GM13977 (cell line): ENCODE results near the gene ANKRD31.

Experiments
- DNase-seq: peaks from one replicate; pipeline ENCODE4 v3.0.0; 2012; ENCODE audit warnings: low spot score
- CTCF ChIP-seq: IDR thresholded peaks from 2 replicates; pipeline ENCODE4 v1.5.1; 2012; ENCODE audit warnings: mild to moderate bottlenecking, control low read depth; ENCODE audit not compliant: insufficient read depth; ENCODE audit errors: extremely low read depth, missing control alignments
- in situ Hi-C: fragments of 300-500 bp; cut with MboI; formaldehyde crosslinking; loops from one replicate; pipeline ENCODE4 v1.12.0; 2022; ENCODE audit warnings: low sequenced_read_pairs, low pct_unique_long_range_greater_than_20kb, mixed read lengths, inconsistent platforms; ENCODE audit not compliant: unreplicated experiment

Gene ANKRD31

GRCh38 chr5:75202935-75203334, 33.7 kb downstream of the ANKRD31 start:
- no peak for TF ChIP-seq CTCF
- in situ Hi-C loops: no loop called here
- DNase-seq: no peak

DNA sequence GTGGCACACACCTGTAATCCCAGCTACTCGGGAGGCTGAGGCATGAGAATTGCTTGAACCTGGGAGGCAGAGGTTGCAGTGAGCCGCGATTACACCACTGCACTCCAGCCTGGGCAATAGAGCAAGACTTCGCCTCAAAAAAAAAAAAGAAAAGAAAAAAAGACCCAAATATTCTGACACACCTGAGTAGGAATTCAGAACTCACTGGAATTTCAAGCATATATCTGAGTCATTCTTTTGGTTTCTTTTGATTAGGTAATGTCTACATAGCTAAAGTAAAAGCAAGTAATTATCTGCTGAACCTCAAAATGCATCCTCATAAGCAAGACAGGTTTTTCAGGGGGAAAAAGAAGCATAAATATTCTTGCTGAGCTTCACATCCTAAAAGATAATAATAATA, 35.9 kb downstream of the ANKRD31 start:
- in situ Hi-C loops: no loop called here

DNA sequence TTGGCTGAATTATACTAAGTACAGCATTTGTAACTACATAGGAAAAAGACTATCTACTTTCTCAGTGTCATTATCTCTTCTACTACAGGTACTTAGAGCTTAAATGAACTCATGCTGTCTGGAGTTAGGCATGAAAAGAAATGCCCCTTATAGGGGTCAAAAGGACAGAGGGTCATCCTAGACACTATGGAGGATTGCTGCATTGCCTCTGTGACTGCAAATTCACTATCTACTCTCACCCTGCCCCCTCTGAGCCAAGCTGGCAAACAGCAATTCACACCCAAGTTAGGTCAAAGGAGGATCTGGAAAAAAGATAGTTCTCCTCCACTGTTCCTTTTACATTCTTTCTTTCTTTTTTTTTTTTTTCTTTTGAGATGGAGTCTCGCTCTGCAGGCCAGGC, 36.7 kb downstream of the ANKRD31 start:
- in situ Hi-C loops: no loop called here
- no peak for TF ChIP-seq CTCF
- DNase-seq: no peak

More for the DNA sequence above, 35.9 kb downstream of the ANKRD31 start:
- no peak for TF ChIP-seq CTCF
- no peak for DNase-seq

GRCh38 chr5:75199071-75199470, 37.6 kb downstream of the ANKRD31 start:
- no peak for DNase-seq
- in situ Hi-C loops: no loop called here
- no peak for TF ChIP-seq CTCF

DNA sequence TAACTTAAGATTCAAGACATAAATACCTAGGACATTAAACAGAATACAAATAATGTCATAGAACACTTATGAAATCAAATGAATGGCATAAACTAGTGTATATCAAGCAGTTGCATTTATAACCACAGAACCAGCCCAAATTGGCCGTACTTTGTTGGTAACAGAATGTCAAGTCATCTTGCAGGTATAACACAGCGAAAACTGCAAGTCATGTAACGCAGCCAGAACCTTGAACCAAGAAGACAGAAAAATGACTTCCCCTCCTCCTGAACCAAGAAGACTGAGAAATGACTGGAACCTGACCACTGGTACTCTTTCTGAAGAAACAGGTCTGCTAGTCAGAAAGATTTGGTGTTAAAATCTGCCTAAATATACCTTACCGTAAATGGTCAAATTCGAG, 38.9 kb downstream of the ANKRD31 start:
- no peak for DNase-seq
- in situ Hi-C loops: no loop called here
- no peak for TF ChIP-seq CTCF

- in situ Hi-C loops: no loop called here
- DNase-seq: no peak
- TF ChIP-seq CTCF: no peak
These were observed 43.9 kb downstream of the ANKRD31 start for GRCh38 chr5:75192804-75193203.

- in situ Hi-C loops: no loop called here
- DNase-seq: no peak
- TF ChIP-seq CTCF: no peak
These were observed 44.4 kb downstream of the ANKRD31 start for GRCh38 chr5:75192264-75192663.
